ENCODE data around the gene ANXA10. TPM values are rescaled to one million over a fixed set of nuclear protein-coding genes. Genes with fewer than 3 reads are reported as not detected.

ANXA10 gene
- total RNA-seq, 1 donor from 2014 or later: not detected

- Mint-ChIP-seq H3K4me3 (ENCODE audit: unreplicated experiment) (no peak overlapping the region), H3K4me1 (ENCODE audit: low read depth) (peaks cover 4% of the 10 kb centered on the region), H3K27me3 (ENCODE audit: low read depth) (peaks cover 10% of the 10 kb centered on the region), H3K9me3 (ENCODE audit: low read depth) (no peaks in the 10 kb centered on the region), H3K36me3 (ENCODE audit: low read depth) (no peaks in the 10 kb centered on the region), H3K27ac (ENCODE audit: unreplicated experiment) (no peak overlapping the region)
- no peak for DNase-seq (ENCODE audit: low spot score)
- TF ChIP-seq CTCF (IDR thresholded peaks at IDR 0.05): no peak
Measured at GRCh38 chr4:168141733-168142132, 49.4 kb downstream of the ANXA10 start.

- no peak for TF ChIP-seq CTCF (IDR thresholded peaks at IDR 0.05)
- H3K4me1 Mint-ChIP-seq (ENCODE audit: low read depth): no peaks in the 10 kb centered on the region
- DNase-seq (ENCODE audit: low spot score): no peak
- H3K4me3 Mint-ChIP-seq (ENCODE audit: unreplicated experiment): no peak overlapping the region
- no peak overlapping the region for H3K27ac Mint-ChIP-seq (ENCODE audit: unreplicated experiment)
- no peaks in the 10 kb centered on the region for H3K36me3 Mint-ChIP-seq (ENCODE audit: low read depth)
- H3K27me3 Mint-ChIP-seq (ENCODE audit: low read depth): peaks cover 10% of the 10 kb centered on the region
- no peaks in the 10 kb centered on the region for H3K9me3 Mint-ChIP-seq (ENCODE audit: low read depth)
Measured at GRCh38 chr4:168143601-168144000, 51.3 kb downstream of the ANXA10 start.

- Mint-ChIP-seq H3K27me3 (ENCODE audit: low read depth) (peaks cover 8% of the 10 kb centered on the region), H3K27ac (ENCODE audit: unreplicated experiment) (no peak overlapping the region), H3K9me3 (ENCODE audit: low read depth) (no peaks in the 10 kb centered on the region), H3K4me1 (ENCODE audit: low read depth) (no peaks in the 10 kb centered on the region), H3K4me3 (ENCODE audit: unreplicated experiment) (no peak overlapping the region), H3K36me3 (ENCODE audit: low read depth) (no peaks in the 10 kb centered on the region)
- no peak for TF ChIP-seq CTCF (IDR thresholded peaks at IDR 0.05)
- no peak for DNase-seq (ENCODE audit: low spot score)
Measured at GRCh38 chr4:168150420-168151050, 58.2 kb downstream of the ANXA10 start.

- H3K36me3 Mint-ChIP-seq (ENCODE audit: low read depth): no peaks in the 10 kb centered on the region
- no peaks in the 10 kb centered on the region for H3K9me3 Mint-ChIP-seq (ENCODE audit: low read depth)
Measured at GRCh38 chr4:168151327-168151726, 59.0 kb downstream of the ANXA10 start.

GRCh38 chr4:168152837-168153500 is 60.6 kb downstream of the ANXA10 start:
- peaks cover 2% of the 10 kb centered on the region for H3K9me3 Mint-ChIP-seq (ENCODE audit: low read depth)
- no peak overlapping the region for H3K4me3 Mint-ChIP-seq (ENCODE audit: unreplicated experiment)
- H3K36me3 Mint-ChIP-seq (ENCODE audit: low read depth): no peaks in the 10 kb centered on the region
- no peaks in the 10 kb centered on the region for H3K4me1 Mint-ChIP-seq (ENCODE audit: low read depth)
- no peak overlapping the region for H3K27ac Mint-ChIP-seq (ENCODE audit: unreplicated experiment)
- no peak for DNase-seq (ENCODE audit: low spot score)
- peaks cover 8% of the 10 kb centered on the region for H3K27me3 Mint-ChIP-seq (ENCODE audit: low read depth)
- no peak for TF ChIP-seq CTCF (IDR thresholded peaks at IDR 0.05)

More at GRCh38 chr4:168151327-168151726, 59.0 kb downstream of the ANXA10 start:
- H3K27me3 Mint-ChIP-seq (ENCODE audit: low read depth): peaks cover 8% of the 10 kb centered on the region
- TF ChIP-seq CTCF (IDR thresholded peaks at IDR 0.05): no peak
- no peak overlapping the region for H3K27ac Mint-ChIP-seq (ENCODE audit: unreplicated experiment)
- no peaks in the 10 kb centered on the region for H3K4me1 Mint-ChIP-seq (ENCODE audit: low read depth)
- no peak overlapping the region for H3K4me3 Mint-ChIP-seq (ENCODE audit: unreplicated experiment)
- DNase-seq (ENCODE audit: low spot score): no peak
